Brain microvascular endothelial cell (primary cell): Measurements from ENCODE around the gene HTR6.

ENCODE experiments used
- DNase-seq: peaks from one replicate; pipeline ENCODE4 v3.0.0-alpha.2; 2020
- H3K27ac ChIP-seq: fragments of 250-450 bp; sonication (Bioruptor Pico); 2 replicates; pipeline ENCODE4 v1.5.1; 2020; ENCODE audit warnings: mild to moderate bottlenecking, moderate library complexity
- H3K27me3 ChIP-seq: fragments of 250-450 bp; sonication (Bioruptor Pico); replicated peaks from 2 replicates; pipeline ENCODE4 v1.5.1; 2020; ENCODE audit warnings: mild to moderate bottlenecking
- H3K36me3 ChIP-seq: fragments of 250-450 bp; sonication (Bioruptor Pico); replicated peaks from 2 replicates; pipeline ENCODE4 v1.5.1; 2020; ENCODE audit warnings: mild to moderate bottlenecking
- H3K4me3 ChIP-seq: 2 replicates; pipeline ENCODE4 v1.5.1; 2011; ENCODE audit warnings: low read depth, mild to moderate bottlenecking, control low read depth, low read length, moderate library complexity
- CTCF ChIP-seq: IDR thresholded peaks from 2 replicates; pipeline ENCODE4 v1.5.1; 2011; ENCODE audit warnings: low read depth, mild to moderate bottlenecking, moderate library complexity, low read length, control low read depth, inconsistent platforms; ENCODE audit errors: missing control alignments
- in situ Hi-C: cut with HindIII; loops from 2 replicates; pipeline ENCODE4 v1.10.0; 2017; ENCODE audit warnings: low sequenced_read_pairs, low pct_ligation_motif_present

HTR6 gene

GRCh38 chr1:19679691-19680090, 15.0 kb downstream of the HTR6 start:
- in situ Hi-C loops = no loop called here
- no peak for DNase-seq
- Histone ChIP-seq H3K4me3 (no peak overlapping the region), H3K36me3 (no peaks in the 10 kb centered on the region), H3K27ac (no peak overlapping the region), H3K27me3 (no peaks in the 10 kb centered on the region)
- no peak for TF ChIP-seq CTCF

GRCh38 chr1:19680644-19681043, 16.0 kb downstream of the HTR6 start:
- Histone ChIP-seq H3K27ac (no peak overlapping the region), H3K27me3 (no peaks in the 10 kb centered on the region), H3K4me3 (no peak overlapping the region), H3K36me3 (no peaks in the 10 kb centered on the region)
- no peak for TF ChIP-seq CTCF
- no peak for DNase-seq
- in situ Hi-C loops = no loop called here

GRCh38 chr1:19682257-19682656, 17.6 kb downstream of the HTR6 start:
- TF ChIP-seq CTCF = no peak
- H3K4me3 ChIP-seq = no peak overlapping the region
- no peak overlapping the region for H3K27ac ChIP-seq
- peak; percentile 83 for DNase-seq
- H3K36me3 ChIP-seq = no peaks in the 10 kb centered on the region
- in situ Hi-C loops = no loop called here
- H3K27me3 ChIP-seq = no peaks in the 10 kb centered on the region

- no peak for TF ChIP-seq CTCF
- DNase-seq = no peak
- Histone ChIP-seq H3K36me3 (no peaks in the 10 kb centered on the region), H3K27me3 (no peaks in the 10 kb centered on the region), H3K4me3 (no peak overlapping the region), H3K27ac (no peak overlapping the region)
- in situ Hi-C loops = no loop called here
Observed at GRCh38 chr1:19682901-19683300, 18.2 kb downstream of the HTR6 start.

GRCh38 chr1:19683351-19683750, 18.7 kb downstream of the HTR6 start:
- no peak for TF ChIP-seq CTCF
- Histone ChIP-seq H3K27ac (no peak overlapping the region), H3K27me3 (no peaks in the 10 kb centered on the region), H3K4me3 (no peak overlapping the region), H3K36me3 (no peaks in the 10 kb centered on the region)
- in situ Hi-C loops = no loop called here
- DNase-seq = no peak

- in situ Hi-C loops = no loop called here
- H3K27me3 ChIP-seq = no peaks in the 10 kb centered on the region
- no peaks in the 10 kb centered on the region for H3K36me3 ChIP-seq
Observed at GRCh38 chr1:19684677-19685076, 20.0 kb downstream of the HTR6 start.

More at GRCh38 chr1:19684677-19685076, 20.0 kb downstream of the HTR6 start:
- no peak for TF ChIP-seq CTCF
- DNase-seq = no peak
- Histone ChIP-seq H3K4me3 (no peak overlapping the region), H3K27ac (no peak overlapping the region)
